ENCODE measurements around the gene WDR76. TPM values are rescaled to one million over a fixed set of nuclear protein-coding genes. Genes with fewer than 3 reads are reported as not detected.

The WDR76 gene
- total RNA-seq, 4 donors from 2014 or later: 5.1 to 12.0 (median 8.2) TPM

GRCh38 chr15:43911235-43911781 lies 84.5 kb downstream of the WDR76 start:
- 76% methylated on average over 4 of the region's 4 CpGs for WGBS
- Histone ChIP-seq H3K27me3 (no peaks in the 10 kb centered on the region), H3K27ac (replicated peaks in 1 of 4) (no peak overlapping the region), H3K36me3 (no peaks in the 10 kb centered on the region), H3K9me3 (no peaks in the 10 kb centered on the region), H3K4me3 (no peak overlapping the region), H3K4me1 (peaks cover 0 to 20% (median 7%) of the 10 kb centered on the region in 4 donors)
- no peak for DNase-seq (ENCODE audit: extremely low spot score)
- intact Hi-C loops (cut with DNase I): loop anchor here (10.0 kb wide), 1 partner anchor 83 kb away; no protein-coding TSS in a partner anchor
- TF ChIP-seq EP300 (IDR thresholded peaks at IDR 0.05) (no peak), POLR2AphosphoS5 (IDR thresholded peaks at IDR 0.05) (no peak), POLR2A (IDR thresholded peaks at IDR 0.05; ENCODE audit: low read depth) (no peak)
- TF ChIP-seq, protein P1, sequence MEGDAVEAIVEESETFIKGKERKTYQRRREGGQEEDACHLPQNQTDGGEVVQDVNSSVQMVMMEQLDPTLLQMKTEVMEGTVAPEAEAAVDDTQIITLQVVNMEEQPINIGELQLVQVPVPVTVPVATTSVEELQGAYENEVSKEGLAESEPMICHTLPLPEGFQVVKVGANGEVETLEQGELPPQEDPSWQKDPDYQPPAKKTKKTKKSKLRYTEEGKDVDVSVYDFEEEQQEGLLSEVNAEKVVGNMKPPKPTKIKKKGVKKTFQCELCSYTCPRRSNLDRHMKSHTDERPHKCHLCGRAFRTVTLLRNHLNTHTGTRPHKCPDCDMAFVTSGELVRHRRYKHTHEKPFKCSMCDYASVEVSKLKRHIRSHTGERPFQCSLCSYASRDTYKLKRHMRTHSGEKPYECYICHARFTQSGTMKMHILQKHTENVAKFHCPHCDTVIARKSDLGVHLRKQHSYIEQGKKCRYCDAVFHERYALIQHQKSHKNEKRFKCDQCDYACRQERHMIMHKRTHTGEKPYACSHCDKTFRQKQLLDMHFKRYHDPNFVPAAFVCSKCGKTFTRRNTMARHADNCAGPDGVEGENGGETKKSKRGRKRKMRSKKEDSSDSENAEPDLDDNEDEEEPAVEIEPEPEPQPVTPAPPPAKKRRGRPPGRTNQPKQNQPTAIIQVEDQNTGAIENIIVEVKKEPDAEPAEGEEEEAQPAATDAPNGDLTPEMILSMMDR (IDR thresholded peaks at IDR 0.05): no peak

DNA sequence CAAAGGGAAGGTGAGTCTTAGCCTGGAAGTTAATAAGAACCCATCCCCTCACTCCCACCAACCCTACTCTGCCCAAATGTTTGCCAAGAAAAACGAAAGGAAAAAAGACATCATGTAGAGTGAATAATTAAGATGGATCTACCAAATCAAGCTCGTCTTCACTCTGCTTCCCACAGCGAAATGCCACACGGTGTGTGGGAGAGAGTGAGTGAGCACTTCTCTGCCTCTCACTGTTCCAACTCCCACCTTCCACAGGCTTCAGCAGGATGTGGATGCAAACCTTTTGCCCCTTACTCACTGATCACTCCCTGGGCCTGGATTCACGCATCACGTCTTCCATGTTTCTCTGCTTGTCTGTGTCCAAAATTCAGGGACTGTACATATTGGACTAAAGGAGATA lies 85.4 kb downstream of the WDR76 start:
- Histone ChIP-seq H3K27ac (replicated peaks in 1 of 4) (no peak overlapping the region), H3K36me3 (no peaks in the 10 kb centered on the region), H3K4me1 (peaks cover 0 to 20% (median 7%) of the 10 kb centered on the region in 4 donors), H3K9me3 (no peaks in the 10 kb centered on the region), H3K4me3 (no peak overlapping the region), H3K27me3 (no peaks in the 10 kb centered on the region)
- no peak for TF ChIP-seq POLR2A (IDR thresholded peaks at IDR 0.05; ENCODE audit: low read depth)
- no peak for TF ChIP-seq EP300 (IDR thresholded peaks at IDR 0.05)
- no peak for TF ChIP-seq POLR2AphosphoS5 (IDR thresholded peaks at IDR 0.05)
- TF ChIP-seq, protein P1 (IDR thresholded peaks at IDR 0.05): no peak
- 85% methylated on average over 6 of the region's 6 CpGs for WGBS
- intact Hi-C loops (cut with DNase I): loop anchor here (10.0 kb wide), 1 partner anchor 83 kb away; no protein-coding TSS in a partner anchor
- no peak for DNase-seq (ENCODE audit: extremely low spot score)

- no peak overlapping the region for H3K27ac ChIP-seq (replicated peaks in 1 of 4)
- TF ChIP-seq POLR2A (IDR thresholded peaks at IDR 0.05; ENCODE audit: low read depth): no peak
- TF ChIP-seq EP300 (IDR thresholded peaks at IDR 0.05): no peak
- TF ChIP-seq, protein P1 (IDR thresholded peaks at IDR 0.05): no peak
- no peak for TF ChIP-seq POLR2AphosphoS5 (IDR thresholded peaks at IDR 0.05)
- no peak overlapping the region for H3K4me3 ChIP-seq
- no peaks in the 10 kb centered on the region for H3K9me3 ChIP-seq
- H3K36me3 ChIP-seq: no peaks in the 10 kb centered on the region
- no peak for DNase-seq (ENCODE audit: extremely low spot score)
- 0% methylated on average over 1 of the region's 1 CpG for WGBS
- no peaks in the 10 kb centered on the region for H3K27me3 ChIP-seq
- peaks cover 0 to 20% (median 7%) of the 10 kb centered on the region in 4 donors for H3K4me1 ChIP-seq
- intact Hi-C loops (cut with DNase I): loop anchor here (10.0 kb wide), 1 partner anchor 82 kb away; no protein-coding TSS in a partner anchor
These were observed 86.4 kb downstream of the WDR76 start for GRCh38 chr15:43913026-43913780.

DNA sequence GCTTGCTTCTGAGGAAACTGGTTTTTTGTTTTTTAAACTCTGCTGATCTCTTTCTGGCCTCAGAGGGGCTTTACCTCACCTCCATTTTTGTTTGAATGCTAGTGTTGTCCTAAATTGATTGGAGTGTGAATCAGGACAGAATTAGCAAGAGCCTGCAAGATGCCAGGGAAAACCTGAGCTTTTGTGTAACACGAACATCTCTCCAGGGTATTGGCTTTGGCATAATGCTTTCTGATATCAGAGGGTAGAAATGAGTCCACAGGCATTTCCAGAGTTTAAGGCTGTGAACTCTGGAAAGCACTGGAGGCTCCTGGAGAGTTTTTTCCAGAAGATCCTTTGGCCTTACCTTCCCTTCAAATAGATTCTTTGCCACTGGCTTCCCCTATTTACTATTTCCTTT lies 87.1 kb downstream of the WDR76 start:
- intact Hi-C loops (cut with DNase I): loop anchor here (10.0 kb wide), 1 partner anchor 81 kb away; no protein-coding TSS in a partner anchor
- TF ChIP-seq POLR2A (IDR thresholded peaks at IDR 0.05; ENCODE audit: low read depth): no peak
- TF ChIP-seq, protein P1 (IDR thresholded peaks at IDR 0.05): no peak
- TF ChIP-seq POLR2AphosphoS5 (IDR thresholded peaks at IDR 0.05): no peak
- DNase-seq (ENCODE audit: extremely low spot score): no peak
- Histone ChIP-seq H3K4me1 (peaks cover 0 to 20% (median 7%) of the 10 kb centered on the region in 4 donors), H3K4me3 (no peak overlapping the region), H3K27me3 (no peaks in the 10 kb centered on the region), H3K27ac (replicated peaks in 1 of 4) (no peak overlapping the region), H3K36me3 (no peaks in the 10 kb centered on the region), H3K9me3 (no peaks in the 10 kb centered on the region)
- WGBS: 71% methylated on average over 1 of the region's 1 CpG

All from esophagus muscularis mucosa (tissue), 4 donors.